Kidney tubule cell (primary cell): ENCODE results near the gene HOTAIR.

ENCODE experiments used
- DNase-seq: peaks from one replicate; pipeline ENCODE4 v3.0.0-alpha.2; 2018; ENCODE audit warnings: low spot score

HOTAIR gene

GRCh38 chr12:53948650-53949593, 25.8 kb downstream of the HOTAIR start:
- DNase-seq, result no peak

DNA sequence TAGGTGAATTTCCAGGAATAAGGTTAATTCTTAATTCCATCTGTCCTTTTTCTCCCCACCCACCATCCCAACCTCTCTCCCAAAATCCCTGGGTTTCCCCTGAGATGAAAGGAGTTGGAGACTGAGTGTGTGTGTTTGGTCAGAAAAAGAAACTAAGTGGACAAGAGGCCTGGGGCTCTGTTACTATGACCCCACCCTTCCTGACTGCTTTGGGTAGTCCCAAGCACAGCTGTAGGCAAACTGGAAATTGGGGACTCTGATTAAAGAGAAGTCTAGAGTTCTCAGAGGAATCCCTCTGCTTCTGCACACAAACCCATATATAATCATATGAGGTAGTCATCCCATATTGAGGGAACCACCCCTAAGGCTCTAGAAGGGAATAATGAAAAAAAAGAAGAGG, 27.0 kb downstream of the HOTAIR start:
- DNase-seq, result no peak

DNA sequence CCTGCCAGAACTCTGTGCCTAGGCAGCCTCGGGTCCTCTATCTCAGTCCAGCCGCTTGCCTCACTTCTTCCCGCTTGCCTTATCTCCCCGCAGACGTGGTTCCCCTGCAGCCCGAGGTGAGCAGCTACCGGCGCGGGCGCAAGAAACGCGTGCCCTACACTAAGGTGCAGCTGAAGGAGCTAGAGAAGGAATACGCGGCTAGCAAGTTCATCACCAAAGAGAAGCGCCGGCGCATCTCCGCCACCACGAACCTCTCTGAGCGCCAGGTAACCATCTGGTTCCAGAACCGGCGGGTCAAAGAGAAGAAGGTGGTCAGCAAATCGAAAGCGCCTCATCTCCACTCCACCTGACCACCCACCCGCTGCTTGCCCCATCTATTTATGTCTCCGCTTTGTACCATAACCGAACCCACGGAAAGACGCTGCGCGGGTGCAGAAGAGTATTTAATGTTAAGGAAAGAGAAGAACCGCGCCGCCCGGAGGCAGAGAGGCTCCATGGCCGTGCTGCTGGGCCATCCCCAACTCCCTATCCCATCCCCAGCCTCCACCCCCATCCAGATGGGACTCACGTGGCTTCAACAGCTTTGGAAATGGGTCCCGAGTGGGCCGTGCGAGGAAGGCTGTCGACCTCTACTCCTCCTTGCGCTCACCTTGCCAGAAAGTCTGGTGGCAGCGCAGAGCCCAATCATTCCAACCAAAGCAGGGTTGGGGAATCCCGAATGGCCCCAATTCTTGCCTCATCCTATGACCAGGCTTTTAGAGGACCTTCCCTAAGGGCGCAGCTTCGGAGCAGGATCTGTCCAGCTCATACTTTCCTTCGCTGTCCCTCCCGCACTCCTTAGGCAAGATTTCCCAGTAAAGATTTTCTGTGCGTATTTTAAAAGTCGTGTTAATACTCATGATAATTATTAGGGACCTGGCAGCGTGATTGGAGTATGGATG, 29.6 kb downstream of the HOTAIR start:
- no peak for DNase-seq

DNA sequence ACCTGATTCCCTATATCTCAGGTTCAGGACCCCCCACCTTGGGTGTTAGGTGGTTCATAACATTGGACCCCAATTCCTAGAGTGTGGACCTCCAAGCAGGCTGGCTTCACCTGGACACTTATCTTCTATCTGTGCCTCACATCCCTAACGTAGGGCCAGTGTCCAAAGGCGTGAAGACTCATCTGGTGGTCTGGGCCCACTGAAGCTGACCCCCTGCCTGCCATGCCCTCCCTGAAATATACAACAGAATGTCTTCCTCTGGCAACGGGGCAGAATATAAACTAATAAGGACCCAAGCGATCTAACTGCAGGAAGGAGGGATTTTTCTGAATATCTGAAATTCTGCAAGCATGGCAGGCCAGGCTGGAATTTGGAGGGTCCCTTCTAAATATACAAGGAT, 30.5 kb downstream of the HOTAIR start:
- no peak for DNase-seq

GRCh38 chr12:53942467-53942997, 32.2 kb downstream of the HOTAIR start:
- DNase-seq, result no peak

DNA sequence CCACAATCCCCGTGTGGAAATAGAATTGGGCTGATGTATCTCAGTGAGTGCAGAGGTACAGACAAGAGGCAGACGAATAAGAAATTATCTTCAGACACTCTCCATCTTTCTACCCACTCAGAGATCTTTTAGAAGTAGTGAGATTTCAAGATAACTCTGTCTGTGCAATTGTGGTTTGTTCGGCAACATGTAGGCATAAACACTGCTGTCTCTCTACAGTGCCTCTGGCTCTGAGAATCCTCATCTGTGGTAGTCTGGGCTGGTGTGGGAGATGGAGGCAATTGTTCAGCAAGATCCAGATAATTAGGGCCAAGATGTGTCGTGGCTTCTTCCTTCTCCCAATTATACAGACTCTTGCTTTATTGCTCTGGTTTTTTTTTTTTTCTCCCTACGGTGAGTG, 33.0 kb downstream of the HOTAIR start:
- no peak for DNase-seq

DNA sequence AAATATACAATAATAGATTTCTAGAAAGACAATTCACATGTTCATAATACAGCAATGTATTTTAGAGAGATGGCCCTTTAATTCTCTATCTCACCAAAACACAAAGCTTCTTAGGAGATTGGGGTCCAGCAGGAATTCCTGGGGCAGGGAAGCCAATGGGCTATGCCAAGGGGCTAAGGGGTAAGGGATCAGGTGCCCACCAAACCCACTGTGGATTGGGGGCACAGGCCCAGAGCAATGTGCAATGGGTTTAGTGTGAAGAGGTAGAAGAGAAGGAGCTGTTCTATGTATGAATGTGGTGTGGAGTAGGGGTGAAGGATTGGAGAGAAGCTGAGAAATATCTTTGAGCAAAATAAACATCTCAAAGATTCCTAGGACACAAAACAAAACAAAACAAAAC, 33.6 kb downstream of the HOTAIR start:
- no peak for DNase-seq

GRCh38 chr12:53940443-53941014, 34.2 kb downstream of the HOTAIR start:
- no peak for DNase-seq

GRCh38 chr12:53939141-53940108, 35.3 kb downstream of the HOTAIR start:
- DNase-seq, result peak; percentile 20

DNA sequence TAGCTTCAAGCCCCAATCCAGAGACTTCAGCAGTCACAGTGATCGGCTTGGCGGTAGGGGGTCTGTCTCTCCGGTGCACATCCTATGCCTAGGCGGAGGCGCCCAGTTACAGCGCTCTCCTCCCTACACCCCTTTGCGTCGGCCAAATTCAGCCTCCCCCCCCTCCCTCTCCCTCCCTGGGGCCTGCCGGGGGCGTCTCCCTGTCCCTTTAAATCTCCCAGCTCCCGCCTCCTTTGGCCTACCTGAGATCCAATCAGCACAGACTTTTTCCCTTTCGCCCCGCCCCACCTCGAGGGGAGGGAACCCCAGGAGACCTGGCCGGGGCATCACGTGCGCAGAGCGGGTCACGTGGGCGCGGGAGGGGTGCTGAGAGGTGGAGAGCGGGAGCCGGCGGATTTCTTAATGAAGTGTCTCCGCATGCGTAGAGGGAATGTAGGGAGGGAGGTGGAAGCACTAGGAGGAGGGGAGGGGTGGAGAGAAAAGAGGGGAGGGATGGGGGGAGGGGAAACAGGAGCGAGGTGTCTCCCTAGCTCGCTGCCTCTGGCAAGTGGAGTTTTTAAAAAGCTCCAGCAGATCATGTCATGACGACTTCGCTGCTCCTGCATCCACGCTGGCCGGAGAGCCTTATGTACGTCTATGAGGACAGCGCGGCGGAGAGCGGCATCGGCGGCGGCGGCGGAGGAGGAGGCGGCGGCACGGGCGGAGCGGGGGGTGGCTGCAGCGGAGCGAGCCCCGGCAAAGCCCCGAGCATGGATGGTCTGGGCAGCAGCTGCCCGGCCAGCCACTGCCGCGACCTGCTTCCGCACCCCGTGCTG, 36.2 kb downstream of the HOTAIR start, which contains the start of gene HOXC13:
HOXC13 (plus strand) TSS at position 506 of the 815 bp plus-strand sequence; CDS start at position 582, 76 bp downstream.
- peak; percentile 88 for DNase-seq

DNA sequence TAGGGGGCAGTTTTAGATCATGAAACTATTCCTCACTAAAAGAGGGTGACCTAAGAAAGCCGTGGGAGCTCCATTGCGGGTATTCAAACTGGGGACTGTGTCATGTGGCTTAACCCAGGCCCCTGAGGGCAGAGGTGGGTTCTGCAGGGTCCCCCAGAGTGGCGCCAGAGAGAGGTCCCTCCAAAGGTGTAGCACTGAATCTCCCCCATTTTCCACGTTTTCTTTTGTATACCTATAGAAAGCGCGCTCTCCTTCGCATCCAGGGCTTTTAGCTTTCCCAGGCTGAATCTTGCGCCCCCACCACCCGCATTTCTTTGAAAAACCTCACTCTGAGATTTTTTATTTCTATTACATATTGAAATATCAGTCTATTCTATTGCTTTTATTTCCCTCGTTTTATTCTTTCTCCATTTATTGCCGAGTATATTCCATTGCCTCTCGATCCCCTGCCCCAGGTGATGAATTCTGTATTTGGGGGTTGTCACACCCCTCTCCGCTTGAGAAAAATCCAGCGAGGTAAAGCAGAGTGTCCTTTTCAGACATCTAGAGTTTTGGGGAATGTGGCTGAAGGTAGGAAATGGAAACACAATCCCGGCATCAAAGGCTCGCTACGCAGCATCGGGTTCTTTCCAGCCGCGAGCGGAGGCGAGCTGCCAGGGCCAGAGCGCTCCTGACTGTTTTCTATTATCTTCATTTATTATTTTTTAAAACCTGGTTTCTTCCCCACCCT, 37.0 kb downstream of the HOTAIR start:
- DNase-seq, result no peak

- DNase-seq, result no peak
Measured at GRCh38 chr12:53937099-53937498, 37.7 kb downstream of the HOTAIR start.

- DNase-seq, result no peak
Measured at GRCh38 chr12:53935383-53936341, 39.1 kb downstream of the HOTAIR start.

DNA sequence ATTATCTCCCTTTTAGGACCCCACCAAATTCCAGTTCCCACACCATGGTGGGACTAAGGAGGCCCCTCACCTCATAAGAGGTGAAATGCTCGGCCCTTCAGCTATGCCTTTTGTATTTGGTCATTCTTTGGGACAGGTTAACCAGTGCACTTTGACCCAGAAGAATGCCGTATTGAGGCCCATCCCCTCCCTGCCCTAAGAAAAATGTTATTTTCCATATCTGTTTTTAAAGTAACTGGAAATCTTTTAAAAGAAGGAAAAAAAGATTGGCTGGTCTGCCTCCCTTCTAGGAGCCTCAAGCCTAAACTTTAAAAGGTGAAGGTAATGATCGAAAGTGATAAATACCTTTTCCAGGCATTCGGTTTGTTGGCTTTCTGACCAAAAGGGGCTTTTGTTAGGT, 41.8 kb downstream of the HOTAIR start:
- no peak for DNase-seq

DNA sequence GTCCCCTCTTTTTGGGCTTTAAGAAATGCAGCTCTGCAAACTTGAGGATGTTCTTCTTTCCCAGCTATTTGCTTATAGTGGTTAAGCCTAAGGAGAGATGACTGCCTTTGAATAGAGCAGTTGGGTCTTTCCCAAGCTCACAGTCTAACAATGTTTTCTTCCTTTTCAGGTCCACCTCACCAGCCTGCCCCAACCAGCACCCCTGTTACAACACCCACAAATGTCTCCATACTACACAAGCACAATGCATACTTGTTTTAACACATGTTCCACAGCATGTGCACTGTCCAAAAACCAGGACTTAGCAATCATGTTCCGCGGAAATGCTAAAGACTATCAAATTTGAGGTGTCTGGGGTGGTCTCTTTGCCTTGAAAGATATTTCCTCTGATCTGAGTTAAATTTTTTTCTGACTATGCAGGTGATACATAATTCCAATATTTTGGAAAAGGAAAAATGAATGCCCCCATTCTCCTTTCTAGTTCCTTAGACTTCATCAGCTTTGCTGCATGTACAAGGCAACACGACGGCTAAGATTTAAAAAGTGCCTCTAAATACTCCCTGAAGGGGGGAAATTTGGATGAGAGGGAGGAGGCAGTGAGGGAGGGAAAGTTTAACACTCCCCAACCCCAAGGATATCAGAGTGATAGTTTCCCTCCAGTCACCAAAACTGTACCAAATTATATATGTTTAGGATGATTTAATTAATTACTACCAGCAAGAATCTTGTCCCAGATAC, 42.7 kb downstream of the HOTAIR start:
- no peak for DNase-seq

GRCh38 chr12:53930591-53931255, 44.0 kb downstream of the HOTAIR start:
- DNase-seq, result no peak

DNA sequence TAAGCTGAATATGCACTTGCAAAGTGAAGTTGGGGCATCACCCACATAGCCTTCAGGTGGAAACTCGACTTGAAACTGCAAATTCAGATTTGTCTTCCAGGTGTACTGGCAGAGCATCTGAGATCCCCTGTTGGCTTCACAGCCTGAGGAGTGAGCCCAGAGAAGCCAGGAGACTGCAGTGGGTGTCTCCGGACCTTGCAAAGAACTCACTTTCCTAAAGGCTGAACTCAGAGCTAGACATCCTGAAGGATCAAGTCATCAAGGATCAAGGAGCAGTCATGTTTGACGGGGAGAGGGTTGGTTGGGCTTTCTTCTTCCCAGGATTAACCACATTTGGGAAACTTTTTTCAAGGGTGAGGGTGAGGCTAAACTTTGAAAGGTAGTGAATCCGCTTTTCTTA, 45.2 kb downstream of the HOTAIR start:
- no peak for DNase-seq
